Measurements from ENCODE around the gene UBE2QL1. TPM values are rescaled to one million over a fixed set of nuclear protein-coding genes. Genes with fewer than 3 reads are reported as not detected.

UBE2QL1 gene
- total RNA-seq, 1 donor from 2014 or later, result 2.7 TPM

DNA sequence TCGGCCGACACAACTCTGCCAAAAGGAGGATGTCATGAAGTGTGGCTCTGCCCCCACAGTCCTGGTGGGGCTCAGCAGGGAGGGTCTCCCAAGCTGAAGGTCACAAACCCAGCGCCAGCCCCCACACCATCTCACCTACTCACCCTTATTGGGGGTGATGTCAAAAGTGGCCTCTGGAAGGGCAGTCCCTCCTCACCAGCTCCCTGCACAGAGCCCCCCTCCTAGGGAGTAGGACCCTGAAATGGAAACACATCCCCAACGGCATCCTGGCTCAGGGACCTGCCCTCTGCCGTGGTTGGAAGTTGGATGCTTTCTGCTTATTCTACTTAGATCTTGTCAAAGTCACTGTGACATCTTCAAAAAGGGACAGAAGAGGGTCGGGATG, 94.7 kb downstream of the UBE2QL1 start:
- no peak for DNase-seq (ENCODE audit: low read depth, low spot score)
- Mint-ChIP-seq H3K36me3 (ENCODE audit: low read depth) (no peaks in the 10 kb centered on the region), H3K9me3 (peaks cover 7% of the 10 kb centered on the region), H3K27ac (ENCODE audit: unreplicated experiment) (no peak overlapping the region), H3K4me1 (no peaks in the 10 kb centered on the region), H3K27me3 (ENCODE audit: low read depth) (peaks cover 11% of the 10 kb centered on the region), H3K4me3 (no peak overlapping the region)
- no peak for TF ChIP-seq CTCF (conservative IDR thresholded peaks at IDR 0.05)

DNA sequence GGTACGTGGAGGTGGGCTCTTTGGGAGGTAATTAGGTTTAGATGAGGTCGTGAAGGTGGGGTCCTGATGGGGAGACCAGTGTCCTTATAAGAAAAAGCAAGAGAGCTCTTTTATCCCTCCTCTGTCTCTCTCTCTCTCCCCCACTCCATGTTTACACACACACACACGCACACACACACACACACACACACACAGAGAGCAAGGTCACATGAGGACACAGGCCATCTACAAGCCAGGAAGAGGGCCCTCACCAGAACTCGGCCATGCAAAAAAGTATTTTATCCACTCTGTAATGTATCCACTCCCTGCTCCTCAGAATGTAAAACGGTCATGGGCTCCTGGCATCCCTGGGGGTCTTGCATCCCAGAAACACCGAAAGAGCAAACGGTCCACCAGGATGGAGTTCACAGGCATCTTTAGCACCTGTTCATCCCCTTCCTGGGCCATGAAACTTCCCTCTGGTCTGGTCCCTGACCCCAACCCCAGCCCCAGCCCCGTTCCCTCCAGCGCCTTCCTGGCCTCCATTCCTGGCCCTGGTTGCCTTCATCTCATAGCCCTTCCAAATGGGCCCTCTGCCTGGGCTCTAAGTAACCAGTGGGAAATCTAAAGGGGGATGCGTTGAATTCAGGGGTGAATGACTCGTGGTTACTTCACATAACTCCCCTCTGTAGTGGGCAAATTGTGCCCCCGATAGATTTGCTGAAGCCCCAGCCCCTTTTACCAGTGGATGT, 95.3 kb downstream of the UBE2QL1 start:
- DNase-seq (ENCODE audit: low read depth, low spot score), result no peak
- TF ChIP-seq CTCF (conservative IDR thresholded peaks at IDR 0.05), result no peak
- Mint-ChIP-seq H3K9me3 (peaks cover 5% of the 10 kb centered on the region), H3K27me3 (ENCODE audit: low read depth) (peaks cover 11% of the 10 kb centered on the region), H3K4me3 (no peak overlapping the region), H3K4me1 (no peaks in the 10 kb centered on the region), H3K36me3 (ENCODE audit: low read depth) (no peaks in the 10 kb centered on the region), H3K27ac (ENCODE audit: unreplicated experiment) (no peak overlapping the region)

Other genes starting within 250 kb of the UBE2QL1 start
- gene MED10, start 70.3 kb upstream of the UBE2QL1 start, total RNA-seq, result 29.0 and 29.4 TPM in 2 replicates
- gene NSUN2, start 184.2 kb downstream of the UBE2QL1 start, total RNA-seq, result 75.0 and 76.9 TPM in 2 replicates
- gene SRD5A1, start 184.6 kb downstream of the UBE2QL1 start, total RNA-seq, result 29.7 and 31.3 TPM in 2 replicates